ENCODE data around the gene SGMS1.

SGMS1 gene

DNA sequence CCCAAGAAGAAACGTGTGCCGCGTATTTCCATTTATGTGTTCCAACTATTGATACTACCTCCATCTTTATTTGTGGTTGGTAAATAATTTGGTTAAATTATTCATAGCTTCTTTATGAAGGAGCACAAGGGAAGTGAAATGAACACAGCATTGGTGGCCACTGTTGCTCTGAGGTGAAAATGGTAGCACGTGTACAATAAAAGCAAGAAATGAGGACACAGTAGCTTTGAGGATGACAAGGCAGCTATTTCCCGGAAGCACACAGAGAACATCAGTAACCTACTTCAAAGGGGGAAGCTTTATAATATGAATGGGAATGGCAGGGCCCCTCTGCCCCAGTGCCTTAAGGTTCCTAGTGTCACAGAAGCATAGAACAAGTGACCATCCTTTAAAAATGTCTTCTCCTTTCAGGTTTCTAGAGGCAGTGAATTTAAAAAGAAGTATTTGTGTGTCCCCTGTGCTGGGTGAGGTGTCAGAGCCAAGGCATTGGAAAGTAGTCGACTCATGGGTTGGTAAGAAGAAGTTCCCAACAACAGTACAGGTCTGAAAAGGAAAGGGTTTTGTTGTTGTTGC is 78.8 kb downstream of the SGMS1 start:
- Histone ChIP-seq H3K27ac (replicated peaks; ENCODE audit: low read length) (no peak overlapping the region), H3K4me2 (ENCODE audit: insufficient read depth, low read length, poor library complexity, severe bottlenecking) (no peak overlapping the region), H3K14ac (ENCODE audit: low read length) (no peak overlapping the region), H3K27me3 (ENCODE audit: control insufficient read depth in 3 of 3, insufficient read depth in 3 of 3, low read depth in 1 of 3, low read length in 3 of 3) (no peaks in the 10 kb centered on the region), H3K18ac (ENCODE audit: low read length) (no peak overlapping the region), H2AK5ac (ENCODE audit: low read depth, low read length) (no peak overlapping the region), H3K4ac (ENCODE audit: low read length) (no peak overlapping the region), H2AFZ (ENCODE audit: low read length) (no peak overlapping the region), H2BK15ac (ENCODE audit: low read length) (no peak overlapping the region), H3K23ac (ENCODE audit: low read depth, low read length, poor library complexity) (no peak overlapping the region), H3K4me1 (ENCODE audit: control insufficient read depth in 2 of 2, insufficient read depth in 1 of 2, low read depth in 1 of 2, low read length in 2 of 2) (peaks cover 0 to 4% of the 10 kb centered on the region in 2 donors), H2BK120ac (ENCODE audit: low read depth, low read length) (no peak overlapping the region), H3K36me3 (replicated peaks in 1 of 2; ENCODE audit: control insufficient read depth in 2 of 2, insufficient read depth in 2 of 2, low read length in 2 of 2) (no peaks in the 10 kb centered on the region), H2BK5ac (ENCODE audit: low read length) (no peak overlapping the region), H3K9ac (ENCODE audit: low read depth, low read length, poor library complexity) (no peak overlapping the region), H4K8ac (ENCODE audit: low read depth, low read length) (no peak overlapping the region), H3K4me3 (ENCODE audit: low read length in 2 of 2) (no peak overlapping the region), H4K91ac (ENCODE audit: low read depth, low read length, poor library complexity) (no peak overlapping the region), H2BK12ac (ENCODE audit: low read length) (no peak overlapping the region), H3K79me1 (ENCODE audit: low read depth, low read length) (no peaks in the 10 kb centered on the region), H3K9me3 (replicated peaks in 1 of 2; ENCODE audit: control insufficient read depth in 2 of 2, insufficient read depth in 1 of 2, low read depth in 1 of 2, low read length in 2 of 2) (peaks cover 0 to 2% of the 10 kb centered on the region in 2 donors)
- no peak for DNase-seq (ENCODE audit: low spot score)
- no CpG with 5 or more reads among the region's 6 CpGs for WGBS, 2 donors (ENCODE audit: extremely low coverage in 2 of 2, insufficient read length in 2 of 2, insufficient replicate concordance in 1 of 2)

DNA sequence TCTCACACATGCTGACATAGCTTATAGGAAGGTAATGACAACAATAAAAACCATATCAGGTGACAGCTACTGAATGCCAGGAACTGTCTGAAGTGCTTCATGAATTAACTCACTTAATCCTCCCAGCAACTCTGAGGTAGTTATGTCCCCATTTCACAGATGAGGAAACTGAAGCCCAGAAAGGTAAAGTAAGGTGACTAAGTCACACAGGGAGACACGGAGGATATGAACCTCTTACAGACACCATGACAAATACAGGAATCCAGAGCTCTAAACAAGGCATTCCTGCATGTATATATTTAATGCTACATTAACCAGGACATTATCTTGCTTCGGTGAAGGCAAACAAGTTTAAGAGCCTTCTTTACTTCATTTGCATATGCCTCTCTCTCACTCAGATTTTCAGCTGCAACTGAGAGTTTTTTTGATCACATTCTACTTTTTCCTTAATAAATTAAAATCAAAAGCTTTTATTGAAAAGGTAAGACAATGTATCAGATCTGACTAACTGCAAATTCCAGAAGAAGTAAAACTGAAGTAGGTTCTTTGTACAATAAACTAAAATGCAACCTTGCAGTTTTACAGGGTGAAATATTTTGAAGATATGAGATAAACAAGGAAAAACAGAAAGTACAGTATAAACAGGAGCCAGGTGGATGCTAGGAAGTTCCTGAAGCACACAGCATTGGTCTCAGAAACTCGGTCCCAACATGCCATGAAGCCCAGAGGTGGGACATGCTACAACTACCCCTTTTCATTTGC is 79.5 kb downstream of the SGMS1 start:
- no peak overlapping the region for H3K4me2 ChIP-seq (ENCODE audit: insufficient read depth, low read length, poor library complexity, severe bottlenecking)
- H3K9ac ChIP-seq (ENCODE audit: low read depth, low read length, poor library complexity) = no peak overlapping the region
- peaks cover 0 to 5% of the 10 kb centered on the region in 2 donors for H3K4me1 ChIP-seq (ENCODE audit: control insufficient read depth in 2 of 2, insufficient read depth in 1 of 2, low read depth in 1 of 2, low read length in 2 of 2)
- no peak overlapping the region for H4K8ac ChIP-seq (ENCODE audit: low read depth, low read length)
- no peak overlapping the region for H3K23ac ChIP-seq (ENCODE audit: low read depth, low read length, poor library complexity)
- no peak overlapping the region for H2BK15ac ChIP-seq (ENCODE audit: low read length)
- H3K27ac ChIP-seq (replicated peaks; ENCODE audit: low read length) = no peak overlapping the region
- no peak overlapping the region for H4K91ac ChIP-seq (ENCODE audit: low read depth, low read length, poor library complexity)
- H3K9me3 ChIP-seq (replicated peaks in 1 of 2; ENCODE audit: control insufficient read depth in 2 of 2, insufficient read depth in 1 of 2, low read depth in 1 of 2, low read length in 2 of 2) = peaks cover 0 to 2% of the 10 kb centered on the region in 2 donors
- no CpG with 5 or more reads among the region's 3 CpGs for WGBS, 2 donors (ENCODE audit: extremely low coverage in 2 of 2, insufficient read length in 2 of 2, insufficient replicate concordance in 1 of 2)
- no peak overlapping the region for H2BK5ac ChIP-seq (ENCODE audit: low read length)
- no peak for DNase-seq (ENCODE audit: low spot score)
- no peak overlapping the region for H2BK120ac ChIP-seq (ENCODE audit: low read depth, low read length)
- no peak overlapping the region for H2AK5ac ChIP-seq (ENCODE audit: low read depth, low read length)
- no peaks in the 10 kb centered on the region for H3K79me1 ChIP-seq (ENCODE audit: low read depth, low read length)
- H3K18ac ChIP-seq (ENCODE audit: low read length) = no peak overlapping the region
- no peak overlapping the region for H2AFZ ChIP-seq (ENCODE audit: low read length)
- H3K36me3 ChIP-seq (replicated peaks in 1 of 2; ENCODE audit: control insufficient read depth in 2 of 2, insufficient read depth in 2 of 2, low read length in 2 of 2) = no peaks in the 10 kb centered on the region
- H3K4me3 ChIP-seq (ENCODE audit: low read length in 2 of 2) = no peak overlapping the region
- H2BK12ac ChIP-seq (ENCODE audit: low read length) = no peak overlapping the region
- H3K4ac ChIP-seq (ENCODE audit: low read length) = no peak overlapping the region
- H3K14ac ChIP-seq (ENCODE audit: low read length) = no peak overlapping the region
- H3K27me3 ChIP-seq (ENCODE audit: control insufficient read depth in 3 of 3, insufficient read depth in 3 of 3, low read depth in 1 of 3, low read length in 3 of 3) = no peaks in the 10 kb centered on the region

DNA sequence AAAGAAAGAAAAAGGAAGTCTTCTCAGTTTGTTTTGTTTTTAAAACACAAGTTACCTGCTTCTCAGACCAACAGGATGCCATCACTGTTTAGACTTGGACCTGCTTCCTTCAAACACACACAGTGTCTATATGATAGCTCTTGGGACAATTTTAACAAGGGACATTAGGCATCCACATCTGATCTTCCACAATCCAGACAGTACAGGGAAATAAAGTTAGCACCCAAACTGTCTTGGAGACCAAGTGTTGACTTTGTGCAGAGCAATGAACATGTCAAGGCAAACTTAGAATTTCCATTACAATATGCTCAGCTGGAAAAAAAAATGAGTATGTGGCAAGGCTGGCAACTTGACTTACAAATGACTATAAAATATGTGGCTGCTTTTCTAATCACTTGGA is 80.9 kb downstream of the SGMS1 start:
- DNase-seq (ENCODE audit: low spot score) = no peak
- H3K14ac ChIP-seq (ENCODE audit: low read length) = no peak overlapping the region
- H3K4ac ChIP-seq (ENCODE audit: low read length) = no peak overlapping the region
- no peak overlapping the region for H3K9ac ChIP-seq (ENCODE audit: low read depth, low read length, poor library complexity)
- H4K91ac ChIP-seq (ENCODE audit: low read depth, low read length, poor library complexity) = no peak overlapping the region
- no peaks in the 10 kb centered on the region for H3K36me3 ChIP-seq (replicated peaks in 1 of 2; ENCODE audit: control insufficient read depth in 2 of 2, insufficient read depth in 2 of 2, low read length in 2 of 2)
- no peak overlapping the region for H3K18ac ChIP-seq (ENCODE audit: low read length)
- H2BK15ac ChIP-seq (ENCODE audit: low read length) = no peak overlapping the region
- no peak overlapping the region for H2BK12ac ChIP-seq (ENCODE audit: low read length)
- H3K4me2 ChIP-seq (ENCODE audit: insufficient read depth, low read length, poor library complexity, severe bottlenecking) = no peak overlapping the region
- H2BK5ac ChIP-seq (ENCODE audit: low read length) = no peak overlapping the region
- H2AFZ ChIP-seq (ENCODE audit: low read length) = no peak overlapping the region
- peaks cover 4% of the 10 kb centered on the region for H3K79me1 ChIP-seq (ENCODE audit: low read depth, low read length)
- no peak overlapping the region for H3K27ac ChIP-seq (replicated peaks; ENCODE audit: low read length)
- H2AK5ac ChIP-seq (ENCODE audit: low read depth, low read length) = no peak overlapping the region
- H3K4me1 ChIP-seq (ENCODE audit: control insufficient read depth in 2 of 2, insufficient read depth in 1 of 2, low read depth in 1 of 2, low read length in 2 of 2) = peaks cover 5 to 7% of the 10 kb centered on the region in 2 donors
- H3K27me3 ChIP-seq (ENCODE audit: control insufficient read depth in 3 of 3, insufficient read depth in 3 of 3, low read depth in 1 of 3, low read length in 3 of 3) = no peaks in the 10 kb centered on the region
- no peak overlapping the region for H3K23ac ChIP-seq (ENCODE audit: low read depth, low read length, poor library complexity)
- H3K4me3 ChIP-seq (ENCODE audit: low read length in 2 of 2) = no peak overlapping the region
- peaks cover under 1 to 2% of the 10 kb centered on the region in 2 donors for H3K9me3 ChIP-seq (replicated peaks in 1 of 2; ENCODE audit: control insufficient read depth in 2 of 2, insufficient read depth in 1 of 2, low read depth in 1 of 2, low read length in 2 of 2)
- no peak overlapping the region for H4K8ac ChIP-seq (ENCODE audit: low read depth, low read length)
- H2BK120ac ChIP-seq (ENCODE audit: low read depth, low read length) = no peak overlapping the region

GRCh38 chr10:50541921-50542320 is 81.8 kb downstream of the SGMS1 start:
- Histone ChIP-seq H3K9me3 (replicated peaks in 1 of 2; ENCODE audit: control insufficient read depth in 2 of 2, insufficient read depth in 1 of 2, low read depth in 1 of 2, low read length in 2 of 2) (peaks cover 0 to 2% of the 10 kb centered on the region in 2 donors), H3K27ac (replicated peaks; ENCODE audit: low read length) (no peak overlapping the region), H3K4me3 (ENCODE audit: low read length in 2 of 2) (no peak overlapping the region), H2BK120ac (ENCODE audit: low read depth, low read length) (no peak overlapping the region), H3K18ac (ENCODE audit: low read length) (no peak overlapping the region), H3K4ac (ENCODE audit: low read length) (no peak overlapping the region), H2BK12ac (ENCODE audit: low read length) (no peak overlapping the region), H3K9ac (ENCODE audit: low read depth, low read length, poor library complexity) (no peak overlapping the region), H3K14ac (ENCODE audit: low read length) (no peak overlapping the region), H4K8ac (ENCODE audit: low read depth, low read length) (no peak overlapping the region), H3K4me1 (ENCODE audit: control insufficient read depth in 2 of 2, insufficient read depth in 1 of 2, low read depth in 1 of 2, low read length in 2 of 2) (peaks cover 5 to 7% of the 10 kb centered on the region in 2 donors), H2BK15ac (ENCODE audit: low read length) (no peak overlapping the region), H3K36me3 (replicated peaks in 1 of 2; ENCODE audit: control insufficient read depth in 2 of 2, insufficient read depth in 2 of 2, low read length in 2 of 2) (no peaks in the 10 kb centered on the region), H3K27me3 (ENCODE audit: control insufficient read depth in 3 of 3, insufficient read depth in 3 of 3, low read depth in 1 of 3, low read length in 3 of 3) (no peaks in the 10 kb centered on the region), H2AFZ (ENCODE audit: low read length) (no peak overlapping the region), H3K79me1 (ENCODE audit: low read depth, low read length) (peaks cover 4% of the 10 kb centered on the region), H4K91ac (ENCODE audit: low read depth, low read length, poor library complexity) (no peak overlapping the region), H2BK5ac (ENCODE audit: low read length) (no peak overlapping the region), H3K4me2 (ENCODE audit: insufficient read depth, low read length, poor library complexity, severe bottlenecking) (no peak overlapping the region), H2AK5ac (ENCODE audit: low read depth, low read length) (no peak overlapping the region), H3K23ac (ENCODE audit: low read depth, low read length, poor library complexity) (no peak overlapping the region)
- no CpG with 5 or more reads among the region's 4 CpGs for WGBS, 2 donors (ENCODE audit: extremely low coverage in 2 of 2, insufficient read length in 2 of 2, insufficient replicate concordance in 1 of 2)
- DNase-seq (ENCODE audit: low spot score) = no peak
